K562 (cell line): ENCODE results near the gene MAN2B1. TPM values are rescaled to one million over a fixed set of nuclear protein-coding genes. Genes with fewer than 3 reads are reported as not detected.

Source experiments
- ATF1 ChIP-seq, 2 experiments: fragments of 450-650 bp in 1 of 2; IDR thresholded peaks; 2 replicates each; pipeline ENCODE4 v1.6.1; 2016; ENCODE audit warnings: missing compliant biosample characterization in 1 of 2, missing genetic modification characterization in 1 of 2
- ATF7 ChIP-seq: fragments of 450-650 bp; IDR thresholded peaks from 2 replicates; pipeline ENCODE4 v1.7.1; 2014; ENCODE audit warnings: mild to moderate bottlenecking, moderate library complexity
- CXXC5 ChIP-seq: fragments of 250-450 bp; sonication (Bioruptor Pico); IDR thresholded peaks from 2 replicates; pipeline ENCODE4 v1.8.0; 2022; ENCODE audit warnings: inconsistent platforms, mild to moderate bottlenecking, moderate library complexity
- DDX20 ChIP-seq: fragments of 450-650 bp; IDR thresholded peaks from 2 replicates; pipeline ENCODE4 v1.6.1; 2016; ENCODE audit warnings: missing genetic modification characterization, low read depth, mild to moderate bottlenecking, missing compliant biosample characterization, moderate library complexity
- E2F6 ChIP-seq, 2 experiments: IDR thresholded peaks; 2 replicates each; pipeline ENCODE4 v1.6.1; 2011; ENCODE audit warnings: borderline replicate concordance in 1 of 2, control low read depth in 1 of 2, low read depth in 1 of 2, low read length in 1 of 2, mild to moderate bottlenecking in 1 of 2, mixed read lengths in 1 of 2, moderate library complexity in 1 of 2; ENCODE audit not compliant: insufficient read depth in 1 of 2, insufficient read length in 1 of 2, poor library complexity in 1 of 2, severe bottlenecking in 1 of 2; ENCODE audit errors: extremely low read depth in 1 of 2
- EHMT2 ChIP-seq: fragments of 450-650 bp; IDR thresholded peaks from 2 replicates; pipeline ENCODE4 v1.6.1; 2018; ENCODE audit warnings: antibody characterized with exemption
- ESRRA ChIP-seq: fragments of 450-650 bp; IDR thresholded peaks from 2 replicates; pipeline ENCODE4 v1.6.1; 2014; ENCODE audit warnings: low read depth, mild to moderate bottlenecking, moderate library complexity, borderline replicate concordance
- GABPB1 ChIP-seq: sonication (generic); formaldehyde crosslinking; IDR thresholded peaks from 2 replicates; pipeline ENCODE4 v1.8.0; 2022; ENCODE audit warnings: mild to moderate bottlenecking, missing genetic modification reagents
- GTF2F1 ChIP-seq: IDR thresholded peaks from 2 replicates; pipeline ENCODE4 v1.6.1; 2011; ENCODE audit warnings: low read depth, low read length, improper control_type of control experiment
- HDAC3 ChIP-seq: fragments of 450-650 bp; IDR thresholded peaks from 2 replicates; pipeline ENCODE4 v1.6.1; 2018; ENCODE audit warnings: borderline replicate concordance, mild to moderate bottlenecking, moderate library complexity; ENCODE audit not compliant: partially characterized antibody
- JUN ChIP-seq, 2 experiments: sonication (generic) in 1 of 2; formaldehyde crosslinking in 1 of 2; IDR thresholded peaks; 2 replicates each; pipeline versions ENCODE4 v1.6.1 to v1.8.0; 2012 to 2022; ENCODE audit warnings: borderline replicate concordance in 2 of 2, mild to moderate bottlenecking in 2 of 2, improper control_type of control experiment in 1 of 2, low read depth in 1 of 2, low read length in 1 of 2, missing genetic modification reagents in 1 of 2
- L3MBTL2 ChIP-seq: fragments of 450-650 bp; IDR thresholded peaks from 2 replicates; pipeline ENCODE4 v1.6.1; 2016; ENCODE audit warnings: mild to moderate bottlenecking, moderate library complexity
- MBD2 ChIP-seq: sonication (generic); IDR thresholded peaks from 2 replicates; pipeline ENCODE4 v1.6.1; 2016; ENCODE audit warnings: low read depth, borderline replicate concordance
- MTA1 ChIP-seq: fragments of 450-650 bp; IDR thresholded peaks from 2 replicates; pipeline ENCODE4 v1.6.1; 2017; ENCODE audit warnings: borderline replicate concordance
- MYNN ChIP-seq, 2 experiments: sonication (generic); formaldehyde crosslinking in 1 of 2; IDR thresholded peaks; 2 replicates each; pipeline versions ENCODE4 v1.5.0 to v1.6.1; 2016 to 2020; ENCODE audit warnings: antibody characterized with exemption in 1 of 2, missing genetic modification reagents in 1 of 2
- PML ChIP-seq: IDR thresholded peaks from 2 replicates; pipeline ENCODE4 v1.6.1; 2012; ENCODE audit warnings: low read length, inconsistent platforms
- POLR2A ChIP-seq: fragments of 450-650 bp; conservative IDR thresholded peaks from 2 replicates; pipeline ENCODE4 v1.6.1; 2016
- POLR2AphosphoS5 ChIP-seq: IDR thresholded peaks from 2 replicates; pipeline ENCODE4 v1.6.1; 2011; ENCODE audit warnings: mild to moderate bottlenecking, low read depth, low read length, moderate library complexity; ENCODE audit not compliant: control insufficient read depth, insufficient read depth
- RFX1 ChIP-seq: fragments of 450-650 bp; IDR thresholded peaks from 2 replicates; pipeline ENCODE4 v1.6.1; 2016; ENCODE audit warnings: mild to moderate bottlenecking, moderate library complexity
- SAP30 ChIP-seq: fragments of 200-600 bp; sonication (generic); IDR thresholded peaks from 2 replicates; pipeline ENCODE4 v1.6.1; 2012; ENCODE audit warnings: borderline replicate concordance, low read depth, mild to moderate bottlenecking, moderate library complexity, low read length, control low read depth, inconsistent platforms; ENCODE audit not compliant: insufficient read depth, poor library complexity, severe bottlenecking
- SP1 ChIP-seq: sonication (generic); formaldehyde crosslinking; IDR thresholded peaks from 2 replicates; pipeline ENCODE4 v1.8.1; 2022; ENCODE audit warnings: mild to moderate bottlenecking, missing genetic modification reagents
- ZBTB7A ChIP-seq: IDR thresholded peaks from 2 replicates; pipeline ENCODE4 v1.6.1; 2011; ENCODE audit warnings: low read depth, mild to moderate bottlenecking, low read length, moderate library complexity, borderline replicate concordance; ENCODE audit not compliant: control insufficient read depth
- ZKSCAN1 ChIP-seq: fragments of 150-350 bp; IDR thresholded peaks from 2 replicates; pipeline ENCODE4 v1.6.1; 2016; ENCODE audit warnings: low read depth, low read length
- ZKSCAN8 ChIP-seq: fragments of 200-800 bp; sonication (Bioruptor generic); IDR thresholded peaks from 2 replicates; pipeline ENCODE4 v1.6.1; 2016; ENCODE audit warnings: missing genetic modification characterization, missing compliant biosample characterization
- ZNF586 ChIP-seq: fragments of 450-650 bp; formaldehyde crosslinking; conservative IDR thresholded peaks from 2 replicates; pipeline ENCODE4 v1.4.0; 2020; ENCODE audit warnings: mild to moderate bottlenecking, moderate library complexity
- ZNF780A ChIP-seq: fragments of 250-450 bp; sonication (Bioruptor Pico); IDR thresholded peaks from 2 replicates; pipeline ENCODE4 v1.5.0; 2021; ENCODE audit warnings: mild to moderate bottlenecking
- polyA plus RNA-seq, 8 experiments: library from polyadenylated mRNA; depleted of rRNA in 4 of 8; stranded (reverse) in 5 of 8; unstranded in 3 of 8; fragments of >200 nt; fragmentation: Nextera tagmentation in 2 of 8; fragmentation: Illumina TruSeq in 1 of 8; extraction: Ambion mirVana in 2 of 8; extraction: Trizol in 1 of 8; gene quantifications; 2 replicates each; pipeline versions ENCODE4 v1.2.1 to v1.2.3, GENCODE V29; 2011 to 2014; ENCODE audit warnings: inconsistent platforms in 1 of 8, missing spikeins in 1 of 8
- total RNA-seq, 7 experiments: library from RNA; depleted of rRNA in 6 of 7; stranded (reverse); fragments of >200 nt in 6 of 7; fragmentation: Illumina TruSeq in 2 of 7; extraction: Trizol in 2 of 7; gene quantifications; 2 replicates each; pipeline versions ENCODE4 v1.2.1 to v1.2.3, GENCODE V29; 2011 to 2021; ENCODE audit warnings: low replicate concordance in 1 of 7

Gene MAN2B1
- total and polyA plus RNA-seq, 9 of the 15 experiments (the other 6 are each of a cell fraction or from before 2014, with no cell fraction given), result 0.59 to 33.8 (median 11.4) TPM

DNA sequence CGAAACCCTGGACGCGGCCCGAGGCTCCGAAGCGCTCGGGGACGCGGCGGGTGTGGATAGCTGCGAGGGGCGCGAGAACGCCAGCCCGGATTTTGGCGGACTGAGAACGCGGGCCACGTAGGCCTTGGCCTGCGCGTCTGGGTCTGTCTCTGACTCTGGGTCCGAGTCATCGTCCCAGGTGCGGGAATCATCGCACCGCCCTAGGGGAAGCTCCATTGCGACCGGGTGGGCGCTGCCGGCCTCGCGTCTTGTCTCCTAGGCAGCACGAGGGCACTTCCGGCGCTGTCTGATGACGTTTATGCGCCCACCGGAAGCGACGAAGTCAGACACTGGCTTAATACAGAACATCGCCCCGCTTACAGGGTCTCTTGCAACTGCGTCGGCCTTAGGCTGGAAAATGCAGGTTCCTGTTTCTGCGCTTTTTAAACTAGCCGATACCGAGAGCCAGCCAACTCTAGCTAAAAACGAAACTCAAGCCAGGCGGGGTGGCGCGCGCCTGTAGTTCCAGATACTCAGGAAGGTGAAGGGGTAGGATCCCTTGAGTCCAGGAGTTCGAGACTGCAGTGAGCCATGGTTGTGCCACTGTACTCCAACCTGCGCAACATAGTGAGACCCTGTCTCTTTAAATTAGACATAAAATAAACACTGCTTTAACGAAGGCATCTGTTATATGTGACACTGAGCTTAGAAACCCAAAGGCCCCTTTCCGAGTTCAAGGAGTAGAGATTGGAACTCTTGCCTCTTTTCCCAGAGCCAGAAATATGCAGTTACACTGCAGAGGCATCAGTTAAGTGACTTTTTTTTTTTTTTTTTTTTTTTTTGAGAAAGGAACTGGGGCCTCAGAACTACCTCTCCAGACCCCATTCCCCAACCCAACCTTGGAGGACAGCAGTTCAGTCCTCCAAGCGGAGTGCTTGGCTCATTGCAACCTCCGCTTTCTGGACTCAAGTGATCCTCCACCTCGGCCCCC, 30.1 kb upstream of the MAN2B1 start, which contains the start of gene FBXW9 (continued):
- no peak for TF ChIP-seq HDAC3
- TF ChIP-seq SAP30, result peak; percentile 99
- no peak for TF ChIP-seq DDX20 (tag)
- TF ChIP-seq RFX1, result peak; percentile 94
- TF ChIP-seq L3MBTL2, result peak; percentile 39
- TF ChIP-seq ESRRA, result 0 out of 2 replicates have a peak, but pooled peaks have one; percentile 29
- no peak for TF ChIP-seq ZKSCAN8 (CRISPR knock-in tag)
- TF ChIP-seq E2F6 (IDR thresholded peaks at IDR 0.05; ENCODE audit: borderline replicate concordance in 1 of 2, extremely low read depth in 1 of 2, insufficient read depth in 1 of 2, insufficient read length in 1 of 2, low read depth in 1 of 2, low read length in 1 of 2, poor library complexity in 1 of 2, severe bottlenecking in 1 of 2), result peak in 1 of 2 experiments; percentile 3
- TF ChIP-seq JUN (IDR thresholded peaks at IDR 0.05; ENCODE audit: borderline replicate concordance, low read depth, low read length), result peak; percentile 26; the same call in 1 of the 2 replicates
- no peak for TF ChIP-seq JUN (CRISPR knock-in tag; IDR thresholded peaks at IDR 0.05; ENCODE audit: borderline replicate concordance)
- TF ChIP-seq MTA1, result peak; percentile 98
- TF ChIP-seq ATF7, result peak; percentile 74; the same call in 1 of the 2 replicates
- peak; percentile 85 for TF ChIP-seq POLR2A
- TF ChIP-seq POLR2AphosphoS5, result peak; percentile 86
- TF ChIP-seq GTF2F1, result no peak
- peak; percentile 63; the same call in 1 of the 2 replicates for TF ChIP-seq MBD2
- TF ChIP-seq ATF1 (CRISPR knock-in tag; IDR thresholded peaks at IDR 0.05), result peak; percentile 93
- peak; percentile 99 for TF ChIP-seq ATF1 (tag; IDR thresholded peaks at IDR 0.05)
- TF ChIP-seq MYNN (IDR thresholded peaks at IDR 0.05), result 0 out of 2 replicates have a peak, but pooled peaks have one; percentile 35
- TF ChIP-seq MYNN (CRISPR knock-in tag; IDR thresholded peaks at IDR 0.05), result no peak
- 0 out of 2 replicates have a peak, but pooled peaks have one; percentile 9 for TF ChIP-seq ZNF780A (CRISPR knock-in tag)
- 0 out of 2 replicates have a peak, but pooled peaks have one; percentile 31 for TF ChIP-seq ZBTB7A
- 0 out of 2 replicates have a peak, but pooled peaks have one; percentile 53 for TF ChIP-seq SP1
- peak; percentile 61; the same call in 1 of the 2 replicates for TF ChIP-seq PML
- no peak for TF ChIP-seq EHMT2
- peak; percentile 53 for TF ChIP-seq CXXC5 (CRISPR knock-in tag)
- TF ChIP-seq ZNF586 (CRISPR knock-in tag), result no peak
- peak; percentile 98 for TF ChIP-seq GABPB1 (CRISPR knock-in tag)
- TF ChIP-seq ZKSCAN1, result 0 out of 2 replicates have a peak, but pooled peaks have one; percentile 22
